Esophagus squamous epithelium (tissue), 4 donors: ENCODE data around the gene ARFGAP1.

Experiments used
- CTCF ChIP-seq, 6 experiments: fragments of 450-650 bp in 4 of 6; fragments of 200-600 bp in 2 of 6; sonication (generic) in 2 of 6; IDR thresholded peaks; one replicate each; pipeline ENCODE4 v1.5.1; 2016 to 2019; ENCODE audit warnings: antibody characterized with exemption in 6 of 6, mild to moderate bottlenecking in 4 of 6, moderate library complexity in 4 of 6
- POLR2A ChIP-seq, 4 donors: fragments of 450-650 bp; IDR thresholded peaks; one replicate each; pipeline ENCODE4 v1.6.1; 2017; ENCODE audit warnings: antibody characterized with exemption in 4 of 4, mild to moderate bottlenecking in 4 of 4, moderate library complexity in 3 of 4

GRCh38 chr20:63328026-63328700, 55.5 kb downstream of the ARFGAP1 start:
- TF ChIP-seq POLR2A (IDR thresholded peaks at IDR 0.05) = no peak
- TF ChIP-seq CTCF (IDR thresholded peaks at IDR 0.05) = no peak
